Peyer's patch (tissue), 4 donors: ENCODE results near the gene FXR2.

Source experiments
- CTCF ChIP-seq, 6 experiments: fragments of 450-650 bp in 4 of 6; fragments of 200-600 bp in 2 of 6; sonication (generic) in 1 of 6; IDR thresholded peaks; one replicate each; pipeline ENCODE4 v1.5.1; 2017 to 2019; ENCODE audit warnings: antibody characterized with exemption in 6 of 6, mild to moderate bottlenecking in 3 of 6, moderate library complexity in 1 of 6
- POLR2A ChIP-seq, 2 donors: fragments of 450-650 bp; IDR thresholded peaks; one replicate each; pipeline ENCODE4 v1.5.1; 2017; ENCODE audit warnings: antibody characterized with exemption in 2 of 2, mild to moderate bottlenecking in 2 of 2, moderate library complexity in 2 of 2

DNA sequence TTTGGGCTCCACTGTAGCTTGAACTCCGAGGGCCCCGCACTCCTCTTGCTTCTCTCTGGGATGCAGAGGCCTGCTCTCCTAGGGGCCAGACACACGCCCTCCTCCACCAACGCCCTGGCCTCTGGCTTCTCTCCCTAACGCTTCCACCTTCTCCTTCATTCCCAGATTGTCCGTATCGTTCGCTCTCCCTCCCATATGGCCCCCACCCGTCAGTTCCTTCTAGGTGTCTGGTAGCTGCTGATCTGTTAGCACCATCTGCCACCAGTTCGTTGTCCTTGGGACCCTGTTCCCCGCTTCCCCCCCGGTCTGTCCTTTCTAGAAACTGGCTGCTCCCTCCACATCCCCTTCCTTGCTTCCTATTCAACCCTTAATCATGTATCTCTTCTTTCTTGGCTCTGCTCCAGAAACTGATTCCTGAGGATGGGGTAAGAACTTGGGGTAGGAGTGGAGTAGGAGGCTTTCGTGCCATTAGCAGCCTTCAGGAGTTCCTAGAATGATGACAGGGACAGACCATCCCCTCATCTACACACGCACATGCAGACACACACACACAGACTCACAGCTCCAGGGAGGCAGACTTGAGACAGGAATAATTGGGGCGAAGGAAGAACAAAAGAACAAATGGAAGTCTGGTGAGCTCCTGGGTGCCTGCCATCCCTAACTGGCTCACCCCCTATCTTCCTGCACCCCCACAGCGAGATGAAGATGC lies 40.3 kb upstream of the FXR2 start:
- TF ChIP-seq CTCF (IDR thresholded peaks at IDR 0.05): no peak
- no peak for TF ChIP-seq POLR2A (IDR thresholded peaks at IDR 0.05)
